ENCODE results near the gene VSIG1. TPM values are rescaled to one million over a fixed set of nuclear protein-coding genes. Genes with fewer than 3 reads are reported as not detected.

Gene VSIG1
- total RNA-seq (10 to 100 TPM; 37.3 to 39.5 TPM), polyA plus RNA-seq (10 to 100 TPM in 1 of 3 donors, 1 to 10 TPM in 2; 8.4 to 13.1 (median 9.8) TPM), total RNA-seq (0.84 to 32.9 (median 19.5) reads per million in 6 experiments)

GRCh38 chrX:108044554-108045256, at the start of gene VSIG1:
Gene VSIG1, plus strand, starts transcription at chrX:108045065. Its CDS starts 66 bp downstream, at chrX:108045131.
- Mint-ChIP-seq H3K4me1 (peaks cover 0 to 25% (median 19%) of the 10 kb centered on the region in 4 donors), H3K27me3 (no peaks in the 10 kb centered on the region), H3K9me3 (no peaks in the 10 kb centered on the region), H3K36me3 (peaks cover 0 to 9% (median 0%) of the 10 kb centered on the region in 3 donors), H3K4me3 (no peak within 1 kb of the TSS), H3K27ac (peak within 1 kb of the TSS in 3 of 10 donors; percentile 29 to 68 (median 29))
- DNase-seq (no peak), ATAC-seq (no peak)
- POLR2A ChIA-PET, result no interaction called here

- H3K4me3 Mint-ChIP-seq, result no peak overlapping the region
- POLR2A ChIA-PET, result no interaction called here
- ATAC-seq (no peak), DNase-seq (no peak)
- peaks cover 0 to 11% (median 0%) of the 10 kb centered on the region in 9 donors for H3K9me3 Mint-ChIP-seq
- no peaks in the 10 kb centered on the region for H3K36me3 Mint-ChIP-seq
- no peaks in the 10 kb centered on the region for H3K4me1 Mint-ChIP-seq
- H3K27ac Mint-ChIP-seq, result no peak overlapping the region
- H3K27me3 Mint-ChIP-seq, result no peaks in the 10 kb centered on the region
Measured at GRCh38 chrX:107996124-107996523, 48.7 kb upstream of the VSIG1 start.

GRCh38 chrX:108000751-108001150, 44.1 kb upstream of the VSIG1 start:
- Mint-ChIP-seq H3K9me3 (peaks cover 0 to 9% (median 0%) of the 10 kb centered on the region in 9 donors), H3K4me1 (peaks cover 0 to 6% (median 3%) of the 10 kb centered on the region in 4 donors), H3K4me3 (no peak overlapping the region), H3K36me3 (peaks cover 0 to 7% (median 0%) of the 10 kb centered on the region in 3 donors), H3K27ac (peak overlapping the region in 1 of 10 donors; percentile 11), H3K27me3 (peaks cover 0 to 2% (median 0%) of the 10 kb centered on the region in 5 donors)
- DNase-seq (no peak), ATAC-seq (no peak)
- POLR2A ChIA-PET, result interaction anchor here (1.3 kb wide), 1 partner anchor 18 kb away, joined by 4 read pairs; no protein-coding TSS in a partner anchor

GRCh38 chrX:108001218-108001814, 43.5 kb upstream of the VSIG1 start:
- peaks cover 0 to 7% (median 0%) of the 10 kb centered on the region in 3 donors for H3K36me3 Mint-ChIP-seq
- peak in 5 of 10 donors; percentile 22 to 62 (median 30) for DNase-seq
- H3K4me3 Mint-ChIP-seq, result peak overlapping the region in 5 of 10 donors; percentile 5 to 38 (median 29)
- H3K27me3 Mint-ChIP-seq, result peaks cover 0 to 2% (median 0%) of the 10 kb centered on the region in 5 donors
- peak; percentile 95 to 98 for ATAC-seq
- POLR2A ChIA-PET, result interaction anchor here (1.3 kb wide), 1 partner anchor 17 kb away, joined by 4 read pairs; no protein-coding TSS in a partner anchor
- H3K9me3 Mint-ChIP-seq, result peaks cover 0 to 9% (median 0%) of the 10 kb centered on the region in 9 donors
- H3K27ac Mint-ChIP-seq, result peak overlapping the region in 5 of 10 donors; percentile 31 to 79 (median 65)
- H3K4me1 Mint-ChIP-seq, result peaks cover 0 to 6% (median 3%) of the 10 kb centered on the region in 4 donors

GRCh38 chrX:108018656-108019381, 26.0 kb upstream of the VSIG1 start:
- peaks cover 0 to 1% (median 0%) of the 10 kb centered on the region in 5 donors for H3K27me3 Mint-ChIP-seq
- POLR2A ChIA-PET, result interaction anchor here (0.8 to 1.4 kb wide), 4 partner anchors 17 to 390 kb away, joined by 3 to 7 read pairs (median 4); partner anchors contain the start of gene PRPS1
- peak; percentile 86 to 93 for ATAC-seq
- DNase-seq, result peak in 8 of 10 donors; percentile 29 to 84 (median 56)
- peaks cover 0 to 3% (median 3%) of the 10 kb centered on the region in 3 donors for H3K36me3 Mint-ChIP-seq
- H3K27ac Mint-ChIP-seq, result peak overlapping the region; percentile 92 to 98 (median 96)
- peak overlapping the region; percentile 81 to 96 (median 87) for H3K4me3 Mint-ChIP-seq
- H3K4me1 Mint-ChIP-seq, result peaks cover 23 to 50% (median 48%) of the 10 kb centered on the region in 4 donors
- peaks cover 0 to 15% (median 8%) of the 10 kb centered on the region in 9 donors for H3K9me3 Mint-ChIP-seq

- POLR2A ChIA-PET, result interaction anchor here (1.0 to 1.4 kb wide), 2 partner anchors 193 to 304 kb away, joined by 3 to 7 read pairs; no protein-coding TSS in a partner anchor
- H3K27ac Mint-ChIP-seq, result peak overlapping the region; percentile 92 to 98 (median 96)
- DNase-seq (peak in 4 of 10 donors; percentile 12 to 42 (median 22)), ATAC-seq (peak; percentile 29 to 50)
- H3K36me3 Mint-ChIP-seq, result peaks cover 0 to 3% (median under 1%) of the 10 kb centered on the region in 3 donors
- peaks cover 23 to 56% (median 51%) of the 10 kb centered on the region in 4 donors for H3K4me1 Mint-ChIP-seq
- peaks cover 0 to 1% (median 0%) of the 10 kb centered on the region in 5 donors for H3K27me3 Mint-ChIP-seq
- peak overlapping the region; percentile 81 to 96 (median 87) for H3K4me3 Mint-ChIP-seq
- peaks cover 0 to 9% (median 3%) of the 10 kb centered on the region in 9 donors for H3K9me3 Mint-ChIP-seq
Measured at GRCh38 chrX:108019382-108019875, 25.4 kb upstream of the VSIG1 start.

GRCh38 chrX:108020631-108021030, 24.2 kb upstream of the VSIG1 start:
- Mint-ChIP-seq H3K9me3 (peaks cover 0 to 4% (median 0%) of the 10 kb centered on the region in 9 donors), H3K27ac (peak overlapping the region; percentile 92 to 98 (median 96)), H3K4me1 (peaks cover 23 to 63% (median 54%) of the 10 kb centered on the region in 4 donors), H3K27me3 (peaks cover 0 to 1% (median 0%) of the 10 kb centered on the region in 5 donors), H3K36me3 (peaks cover 0 to 3% (median 0%) of the 10 kb centered on the region in 3 donors), H3K4me3 (peak overlapping the region; percentile 81 to 96 (median 87))
- DNase-seq (peak in 6 of 10 donors; percentile 1 to 36 (median 24)), ATAC-seq (peak in 1 of 2 donors; percentile 10)
- POLR2A ChIA-PET, result interaction anchor here (1.0 to 1.1 kb wide), 2 partner anchors 51 to 194 kb away, joined by 4 read pairs; no protein-coding TSS in a partner anchor

GRCh38 chrX:108022491-108023089, 22.3 kb upstream of the VSIG1 start:
- POLR2A ChIA-PET, result no interaction called here
- DNase-seq (no peak), ATAC-seq (no peak)
- H3K36me3 Mint-ChIP-seq, result peaks cover 0 to 5% (median 0%) of the 10 kb centered on the region in 3 donors
- H3K27me3 Mint-ChIP-seq, result peaks cover 0 to 1% (median 0%) of the 10 kb centered on the region in 5 donors
- peak overlapping the region; percentile 17 to 85 (median 55) for H3K27ac Mint-ChIP-seq
- peak overlapping the region; percentile 18 to 67 (median 48) for H3K4me3 Mint-ChIP-seq
- peaks cover 23 to 72% (median 59%) of the 10 kb centered on the region in 4 donors for H3K4me1 Mint-ChIP-seq
- no peaks in the 10 kb centered on the region for H3K9me3 Mint-ChIP-seq

- peak overlapping the region in 2 of 10 donors; percentile 43 to 80 for H3K27ac Mint-ChIP-seq
- H3K4me1 Mint-ChIP-seq, result peaks cover 23 to 76% (median 62%) of the 10 kb centered on the region in 4 donors
- ATAC-seq (no peak), DNase-seq (no peak)
- peaks cover 0 to 5% (median 0%) of the 10 kb centered on the region in 3 donors for H3K36me3 Mint-ChIP-seq
- peaks cover 0 to 1% (median 0%) of the 10 kb centered on the region in 5 donors for H3K27me3 Mint-ChIP-seq
- no peak overlapping the region for H3K4me3 Mint-ChIP-seq
- no peaks in the 10 kb centered on the region for H3K9me3 Mint-ChIP-seq
- POLR2A ChIA-PET, result interaction anchor here (1.0 kb wide), 1 partner anchor 66 kb away, joined by 3 read pairs; the partner anchor contains the start of genes ATG4A and PSMD10
Measured at GRCh38 chrX:108025376-108025775, 19.5 kb upstream of the VSIG1 start.

GRCh38 chrX:108025954-108026600, 18.8 kb upstream of the VSIG1 start:
- peak in 3 of 10 donors; percentile 4 to 31 (median 25) for DNase-seq
- H3K9me3 Mint-ChIP-seq, result no peaks in the 10 kb centered on the region
- peaks cover 0 to 9% (median 0%) of the 10 kb centered on the region in 3 donors for H3K36me3 Mint-ChIP-seq
- POLR2A ChIA-PET, result interaction anchor here (1.0 kb wide), 1 partner anchor 65 kb away, joined by 3 read pairs; the partner anchor contains the start of genes ATG4A and PSMD10
- peak; percentile 87 to 92 for ATAC-seq
- H3K4me3 Mint-ChIP-seq, result peak overlapping the region in 5 of 10 donors; percentile 2 to 58 (median 22)
- H3K27ac Mint-ChIP-seq, result peak overlapping the region in 7 of 10 donors; percentile 11 to 82 (median 57)
- peaks cover 22 to 76% (median 64%) of the 10 kb centered on the region in 4 donors for H3K4me1 Mint-ChIP-seq
- peaks cover 0 to 1% (median 0%) of the 10 kb centered on the region in 5 donors for H3K27me3 Mint-ChIP-seq

All from naive thymus-derived CD8-positive, alpha-beta T cell (primary cell).